HFFc6 (cell line): ENCODE measurements around the gene OR2T10. TPM values are rescaled to one million over a fixed set of nuclear protein-coding genes. Genes with fewer than 3 reads are reported as not detected.
"Not testable (repeated sequence)": the region's sequence is repeated elsewhere in the genome, so short reads cannot be mapped to it uniquely, and the experiment has no call there.

Source experiments
- DNase-seq: peaks from one replicate; pipeline ENCODE4 v3.0.0-alpha.2; 2018
- H3K27ac Mint-ChIP-seq: 2 replicates; pipeline ENCODE4 v1.8.0; 2020; ENCODE audit warnings: mild to moderate bottlenecking, mixed read lengths
- H3K27me3 Mint-ChIP-seq: 2 replicates; pipeline ENCODE4 v1.8.0; 2021; ENCODE audit warnings: mild to moderate bottlenecking, moderate library complexity, mixed read lengths; ENCODE audit not compliant: insufficient read depth
- H3K36me3 Mint-ChIP-seq: 2 replicates; pipeline ENCODE4 v1.8.0; 2021; ENCODE audit warnings: low read depth, mixed read lengths
- H3K4me1 Mint-ChIP-seq: 2 replicates; pipeline ENCODE4 v1.8.0; 2020; ENCODE audit warnings: low read depth, mixed read lengths
- H3K4me3 Mint-ChIP-seq: 2 replicates; pipeline ENCODE4 v1.8.0; 2020; ENCODE audit warnings: mild to moderate bottlenecking, moderate library complexity, mixed read lengths
- H3K9me3 Mint-ChIP-seq: 2 replicates; pipeline ENCODE4 v1.8.0; 2020; ENCODE audit warnings: mild to moderate bottlenecking, mixed read lengths
- total RNA-seq, 6 experiments: library from RNA; stranded (reverse); fragmentation: NEBNext Ultra II Directional; extraction: Animal tissue kit (Norgen Biotek cat#: 25700); gene quantifications; 2 replicates in 1 of 6; 3 replicates in 5 of 6; pipeline ENCODE4 v1.2.3, GENCODE V29; 2021
- TF ChIP-seq, protein P1 (sequence below): fragments of 200-600 bp; sonication (generic); IDR thresholded peaks from 2 replicates; pipeline ENCODE4 v1.5.0; 2021; ENCODE audit warnings: antibody characterized with exemption, mild to moderate bottlenecking

Gene OR2T10
- total RNA-seq, 6 experiments from 2014 or later = not detected

DNA sequence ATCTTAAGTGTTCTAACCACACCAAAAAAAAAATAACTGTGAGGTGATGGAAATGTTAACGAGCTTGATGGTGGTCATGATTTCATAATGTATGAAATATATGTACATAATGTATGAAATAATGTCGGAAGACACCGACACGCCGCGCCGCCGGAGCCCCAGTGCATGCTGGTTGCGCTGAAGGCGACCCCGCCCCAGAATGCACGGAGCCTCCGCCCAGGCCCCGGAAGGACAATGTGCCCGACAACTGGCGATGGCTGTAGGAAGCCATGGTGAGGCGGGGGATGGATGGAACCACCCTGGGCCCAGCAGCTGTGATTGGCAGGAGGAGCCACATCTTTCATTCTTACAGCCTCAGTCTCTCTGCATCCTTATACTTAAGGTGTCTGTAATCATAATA lies 7.4 kb downstream of the OR2T10 start:
- no peak for DNase-seq

DNA sequence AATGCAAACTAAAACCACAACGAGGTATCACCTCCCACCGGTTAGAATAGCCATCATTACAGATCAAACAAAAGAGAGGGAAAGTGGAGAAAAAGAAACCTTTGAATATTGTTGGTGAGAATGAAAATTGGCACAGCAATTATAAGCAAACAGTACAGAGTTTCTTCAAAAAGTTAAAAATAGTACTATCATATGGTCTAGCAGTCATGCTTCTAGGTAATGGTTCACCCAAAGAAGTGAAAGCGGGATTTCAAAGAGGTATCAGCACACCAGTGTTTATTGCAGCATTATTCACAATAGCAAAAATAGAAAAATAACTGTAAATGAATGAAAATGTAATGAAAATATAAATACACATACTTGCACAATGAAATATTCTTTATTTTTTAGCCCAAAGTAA lies 8.2 kb downstream of the OR2T10 start:
- no peak overlapping the region for H3K27ac Mint-ChIP-seq
- TF ChIP-seq, protein P1, sequence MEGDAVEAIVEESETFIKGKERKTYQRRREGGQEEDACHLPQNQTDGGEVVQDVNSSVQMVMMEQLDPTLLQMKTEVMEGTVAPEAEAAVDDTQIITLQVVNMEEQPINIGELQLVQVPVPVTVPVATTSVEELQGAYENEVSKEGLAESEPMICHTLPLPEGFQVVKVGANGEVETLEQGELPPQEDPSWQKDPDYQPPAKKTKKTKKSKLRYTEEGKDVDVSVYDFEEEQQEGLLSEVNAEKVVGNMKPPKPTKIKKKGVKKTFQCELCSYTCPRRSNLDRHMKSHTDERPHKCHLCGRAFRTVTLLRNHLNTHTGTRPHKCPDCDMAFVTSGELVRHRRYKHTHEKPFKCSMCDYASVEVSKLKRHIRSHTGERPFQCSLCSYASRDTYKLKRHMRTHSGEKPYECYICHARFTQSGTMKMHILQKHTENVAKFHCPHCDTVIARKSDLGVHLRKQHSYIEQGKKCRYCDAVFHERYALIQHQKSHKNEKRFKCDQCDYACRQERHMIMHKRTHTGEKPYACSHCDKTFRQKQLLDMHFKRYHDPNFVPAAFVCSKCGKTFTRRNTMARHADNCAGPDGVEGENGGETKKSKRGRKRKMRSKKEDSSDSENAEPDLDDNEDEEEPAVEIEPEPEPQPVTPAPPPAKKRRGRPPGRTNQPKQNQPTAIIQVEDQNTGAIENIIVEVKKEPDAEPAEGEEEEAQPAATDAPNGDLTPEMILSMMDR = no peak
- no peaks in the 10 kb centered on the region for H3K27me3 Mint-ChIP-seq
- H3K9me3 Mint-ChIP-seq = peaks cover 10% of the 10 kb centered on the region
- no peak for DNase-seq
- H3K36me3 Mint-ChIP-seq = no peaks in the 10 kb centered on the region
- no peaks in the 10 kb centered on the region for H3K4me1 Mint-ChIP-seq
- H3K4me3 Mint-ChIP-seq = no peak overlapping the region

More for the DNA sequence above, 7.4 kb downstream of the OR2T10 start:
- no peaks in the 10 kb centered on the region for H3K36me3 Mint-ChIP-seq
- peaks cover 7% of the 10 kb centered on the region; the same call in 1 of the 2 replicates for H3K9me3 Mint-ChIP-seq
- TF ChIP-seq, protein P1 = no peak
- H3K27ac Mint-ChIP-seq = no peak overlapping the region
- no peaks in the 10 kb centered on the region for H3K4me1 Mint-ChIP-seq
- H3K27me3 Mint-ChIP-seq = no peaks in the 10 kb centered on the region
- no peak overlapping the region for H3K4me3 Mint-ChIP-seq

DNA sequence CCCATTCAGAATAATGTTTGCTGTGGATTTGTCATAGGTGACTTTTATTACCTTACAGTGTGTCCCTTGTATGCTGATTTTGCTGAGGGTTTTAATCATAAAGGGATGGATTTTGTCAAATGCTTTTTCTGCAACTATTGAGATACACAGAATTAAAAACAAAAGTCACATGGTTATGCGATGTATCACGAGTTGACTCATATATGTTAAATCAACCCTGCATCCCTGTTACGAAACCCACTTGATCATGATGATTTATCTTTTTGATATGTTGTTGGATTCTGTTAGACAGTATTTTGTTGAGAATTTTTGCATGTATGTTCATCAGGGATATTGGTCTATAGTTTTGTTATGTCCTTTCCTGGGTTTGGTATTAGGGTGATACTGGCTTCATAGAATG lies 12.2 kb downstream of the OR2T10 start:
- H3K27ac Mint-ChIP-seq = no peak overlapping the region
- TF ChIP-seq, protein P1 = no peak
- H3K9me3 Mint-ChIP-seq = peaks cover 4% of the 10 kb centered on the region; the same call in 1 of the 2 replicates
- no peaks in the 10 kb centered on the region for H3K36me3 Mint-ChIP-seq
- H3K27me3 Mint-ChIP-seq = no peaks in the 10 kb centered on the region
- H3K4me1 Mint-ChIP-seq = no peaks in the 10 kb centered on the region
- no peak overlapping the region for H3K4me3 Mint-ChIP-seq
- DNase-seq = no peak

GRCh38 chr1:248576260-248576980 lies 21.1 kb downstream of the OR2T10 start:
- no peaks in the 10 kb centered on the region for H3K36me3 Mint-ChIP-seq
- H3K9me3 Mint-ChIP-seq = peaks cover 10% of the 10 kb centered on the region
- TF ChIP-seq, protein P1 = no peak
- no peak overlapping the region for H3K27ac Mint-ChIP-seq
- no peak overlapping the region for H3K4me3 Mint-ChIP-seq
- H3K27me3 Mint-ChIP-seq = no peaks in the 10 kb centered on the region
- H3K4me1 Mint-ChIP-seq = no peaks in the 10 kb centered on the region
- no peak for DNase-seq

DNA sequence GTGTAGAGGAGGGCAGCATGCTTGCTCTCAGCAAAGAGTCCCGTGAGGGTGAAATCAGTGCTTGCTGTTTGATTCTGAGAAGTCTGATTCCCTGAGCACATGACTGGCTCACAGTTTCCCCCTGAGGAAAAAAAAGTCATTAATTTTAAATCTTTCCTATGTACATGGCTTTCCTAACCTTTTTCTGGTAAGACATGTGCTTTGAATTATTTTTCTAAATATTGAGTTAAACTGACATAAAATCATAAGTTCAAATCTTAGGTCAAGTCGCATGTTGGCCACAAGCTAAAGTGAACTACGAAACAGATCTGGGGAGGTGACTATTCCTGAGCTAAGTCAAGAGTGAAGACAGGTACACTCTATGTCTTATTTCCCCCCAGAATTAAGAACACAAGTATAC lies 22.8 kb downstream of the OR2T10 start, which contains the start of gene OR2T34:
Gene OR2T34 (minus strand): TSS at position 101 of the 400 bp plus-strand sequence. CDS start 0 bp downstream, at position 101.
- not testable (repeated sequence) for H3K27ac Mint-ChIP-seq, H3K4me1 Mint-ChIP-seq, H3K36me3 Mint-ChIP-seq, H3K27me3 Mint-ChIP-seq, DNase-seq, H3K4me3 Mint-ChIP-seq, H3K9me3 Mint-ChIP-seq

GRCh38 chr1:248573856-248574255 lies 23.6 kb downstream of the OR2T10 start:
- not testable (repeated sequence) for H3K9me3 Mint-ChIP-seq, H3K27ac Mint-ChIP-seq, H3K4me1 Mint-ChIP-seq, H3K36me3 Mint-ChIP-seq, DNase-seq, H3K4me3 Mint-ChIP-seq, H3K27me3 Mint-ChIP-seq

- H3K27ac Mint-ChIP-seq, H3K4me3 Mint-ChIP-seq, H3K27me3 Mint-ChIP-seq, H3K9me3 Mint-ChIP-seq, H3K4me1 Mint-ChIP-seq, DNase-seq, H3K36me3 Mint-ChIP-seq: not testable (repeated sequence)
These were observed 25.5 kb downstream of the OR2T10 start for GRCh38 chr1:248572049-248572448.

DNA sequence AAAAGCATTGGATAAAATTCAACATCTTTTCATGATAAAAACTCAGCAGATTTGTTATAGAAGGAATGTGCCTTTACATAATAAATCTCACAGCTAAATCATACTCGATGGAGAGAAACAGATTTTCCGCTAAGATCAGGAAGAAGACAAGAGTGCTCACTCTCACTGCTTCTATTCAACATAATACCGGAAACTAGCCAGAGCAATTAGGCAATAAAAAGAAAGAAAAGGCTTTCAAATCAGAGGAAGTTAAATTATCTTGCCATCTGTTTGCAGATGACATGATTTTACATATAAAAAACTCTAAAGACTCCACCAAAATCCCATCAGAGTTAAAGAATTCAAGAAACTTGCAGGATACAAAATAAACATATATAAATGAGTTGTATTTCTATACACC lies 26.7 kb downstream of the OR2T10 start:
- not testable (repeated sequence) for H3K36me3 Mint-ChIP-seq, H3K27ac Mint-ChIP-seq, H3K9me3 Mint-ChIP-seq, H3K4me1 Mint-ChIP-seq, DNase-seq, H3K4me3 Mint-ChIP-seq, H3K27me3 Mint-ChIP-seq

GRCh38 chr1:248569049-248569448 lies 28.5 kb downstream of the OR2T10 start:
- not testable (repeated sequence) for H3K4me1 Mint-ChIP-seq, H3K36me3 Mint-ChIP-seq, H3K27ac Mint-ChIP-seq, H3K9me3 Mint-ChIP-seq, H3K4me3 Mint-ChIP-seq, DNase-seq, H3K27me3 Mint-ChIP-seq
